Loucy (cell line): ENCODE data around the gene NPBWR2.

ENCODE experiments used
- H2AFZ ChIP-seq: fragments of 200-600 bp; sonication (generic); 2 replicates; pipeline ENCODE4 v1.6.0; 2016; ENCODE audit warnings: antibody characterized with exemption, mild to moderate bottlenecking, low read length, moderate library complexity
- H3F3A ChIP-seq: fragments of 200-600 bp; 2 replicates; pipeline ENCODE4 v1.6.0; 2016; ENCODE audit warnings: antibody characterized with exemption, low read depth, mild to moderate bottlenecking
- H3K27me3 ChIP-seq: fragments of 200-600 bp; sonication (generic); 2 replicates; pipeline ENCODE4 v1.6.1; 2014; ENCODE audit warnings: low read length, mild to moderate bottlenecking; ENCODE audit not compliant: insufficient read depth, poor library complexity, severe bottlenecking
- H3K36me3 ChIP-seq: fragments of 200-600 bp; sonication (generic); 2 replicates; pipeline ENCODE4 v1.6.1; 2016; ENCODE audit warnings: low read length; ENCODE audit not compliant: insufficient read depth
- H3K4me1 ChIP-seq: fragments of 200-600 bp; sonication (generic); 2 replicates; pipeline ENCODE4 v1.5.1; 2014; ENCODE audit warnings: low read length, mild to moderate bottlenecking; ENCODE audit not compliant: insufficient read depth, poor library complexity, severe bottlenecking
- H3K4me2 ChIP-seq: fragments of 200-600 bp; sonication (generic); 2 replicates; pipeline ENCODE4 v1.6.0; 2014; ENCODE audit warnings: antibody characterized with exemption, low read length, low read depth, mild to moderate bottlenecking; ENCODE audit not compliant: poor library complexity, severe bottlenecking
- H3K4me3 ChIP-seq: fragments of 200-600 bp; sonication (generic); 2 replicates; pipeline ENCODE4 v1.5.1; 2014; ENCODE audit warnings: low read length, mild to moderate bottlenecking, mixed read lengths; ENCODE audit not compliant: poor library complexity, severe bottlenecking
- H3K79me2 ChIP-seq: fragments of 200-600 bp; sonication (generic); 2 replicates; pipeline ENCODE4 v1.6.1; 2014; ENCODE audit warnings: low read length; ENCODE audit not compliant: insufficient read depth
- H3K9ac ChIP-seq: fragments of 200-600 bp; sonication (generic); 2 replicates; pipeline ENCODE4 v1.6.0; 2014; ENCODE audit warnings: mild to moderate bottlenecking, low read depth, low read length, moderate library complexity; ENCODE audit not compliant: poor library complexity, severe bottlenecking
- H3K9me2 ChIP-seq: fragments of 200-600 bp; sonication (generic); replicated peaks from 2 replicates; pipeline ENCODE4 v1.6.1; 2016; ENCODE audit warnings: low read depth, low read length, mixed read lengths
- H3K9me3 ChIP-seq: fragments of 200-600 bp; sonication (generic); 2 replicates; pipeline ENCODE4 v1.6.1; 2014; ENCODE audit warnings: mild to moderate bottlenecking, antibody characterized with exemption, low read length, low read depth; ENCODE audit not compliant: insufficient read depth
- H4K20me1 ChIP-seq: fragments of 200-600 bp; sonication (generic); 2 replicates; pipeline ENCODE4 v1.6.0; 2014; ENCODE audit warnings: antibody characterized with exemption, low read length, mild to moderate bottlenecking; ENCODE audit not compliant: insufficient read depth, poor library complexity, severe bottlenecking
- CTCF ChIP-seq: fragments of 200-600 bp; sonication (generic); conservative IDR thresholded peaks from 2 replicates; pipeline ENCODE4 v1.5.1; 2014; ENCODE audit warnings: mild to moderate bottlenecking, antibody characterized with exemption, low read length
- EZH2phosphoT487 ChIP-seq: fragments of 200-600 bp; IDR thresholded peaks from 2 replicates; pipeline ENCODE4 v1.6.1; 2018; ENCODE audit warnings: antibody characterized with exemption, mild to moderate bottlenecking, moderate library complexity, borderline replicate concordance

Gene NPBWR2

GRCh38 chr20:64099086-64099786, 8.1 kb downstream of the NPBWR2 start:
- Histone ChIP-seq H3K4me3 (no peak overlapping the region), H3K9me2 (no peaks in the 10 kb centered on the region), H3K79me2 (no peaks in the 10 kb centered on the region), H3K9me3 (no peaks in the 10 kb centered on the region), H3K27me3 (no peaks in the 10 kb centered on the region), H3F3A (no peaks in the 10 kb centered on the region), H4K20me1 (no peaks in the 10 kb centered on the region), H3K4me2 (no peak overlapping the region), H2AFZ (no peak overlapping the region), H3K9ac (no peak overlapping the region), H3K4me1 (peaks cover 23% of the 10 kb centered on the region), H3K36me3 (no peaks in the 10 kb centered on the region)
- TF ChIP-seq EZH2phosphoT487 (no peak), CTCF (no peak)

GRCh38 chr20:64098471-64099013, 8.8 kb downstream of the NPBWR2 start:
- no peaks in the 10 kb centered on the region for H3K27me3 ChIP-seq
- no peak overlapping the region for H3K9ac ChIP-seq
- H2AFZ ChIP-seq: no peak overlapping the region
- H3K4me2 ChIP-seq: no peak overlapping the region
- H3K9me3 ChIP-seq: no peaks in the 10 kb centered on the region
- no peaks in the 10 kb centered on the region for H3F3A ChIP-seq
- no peaks in the 10 kb centered on the region for H3K36me3 ChIP-seq
- H4K20me1 ChIP-seq: no peaks in the 10 kb centered on the region
- no peak for TF ChIP-seq EZH2phosphoT487
- no peak for TF ChIP-seq CTCF
- no peaks in the 10 kb centered on the region for H3K79me2 ChIP-seq
- no peaks in the 10 kb centered on the region for H3K9me2 ChIP-seq
- no peak overlapping the region for H3K4me3 ChIP-seq
- H3K4me1 ChIP-seq: peaks cover 23% of the 10 kb centered on the region

- Histone ChIP-seq H3K4me1 (peaks cover 18% of the 10 kb centered on the region), H4K20me1 (no peaks in the 10 kb centered on the region), H3K9me3 (no peaks in the 10 kb centered on the region), H3K79me2 (no peaks in the 10 kb centered on the region), H3K9ac (no peak overlapping the region), H3K9me2 (no peaks in the 10 kb centered on the region), H3K36me3 (no peaks in the 10 kb centered on the region), H3K4me2 (no peak overlapping the region), H3K4me3 (no peak overlapping the region), H2AFZ (no peak overlapping the region), H3F3A (no peaks in the 10 kb centered on the region), H3K27me3 (no peaks in the 10 kb centered on the region)
- TF ChIP-seq CTCF (no peak), EZH2phosphoT487 (no peak)
Measured at GRCh38 chr20:64096535-64096934, 10.8 kb downstream of the NPBWR2 start.
